Mucosa of rectum (tissue), 2 donors: ENCODE results near the gene OPCML.

Experiments used
- H3K27ac ChIP-seq, 2 donors: one replicate each; pipeline ENCODE4 v1.7.0; 2013; ENCODE audit warnings: inconsistent platforms in 2 of 2, low read depth in 2 of 2, low read length in 2 of 2
- H3K27me3 ChIP-seq, 2 donors: one replicate each; pipeline ENCODE4 v1.7.0; 2013; ENCODE audit warnings: low read length in 2 of 2; ENCODE audit not compliant: control insufficient read depth in 2 of 2, insufficient read depth in 2 of 2
- H3K36me3 ChIP-seq, 2 donors: one replicate each; pipeline ENCODE4 v1.7.0; 2013; ENCODE audit warnings: low read length in 2 of 2; ENCODE audit not compliant: control insufficient read depth in 2 of 2, insufficient read depth in 2 of 2
- H3K4me1 ChIP-seq, 2 donors: one replicate each; pipeline ENCODE4 v1.7.0; 2013; ENCODE audit warnings: low read length in 2 of 2, mild to moderate bottlenecking in 1 of 2; ENCODE audit not compliant: control insufficient read depth in 2 of 2, insufficient read depth in 2 of 2
- H3K4me3 ChIP-seq, 2 donors: one replicate each; pipeline ENCODE4 v1.7.0; 2013; ENCODE audit warnings: low read length in 2 of 2
- H3K9ac ChIP-seq, 2 donors: one replicate each; pipeline ENCODE4 v1.7.0; 2013; ENCODE audit warnings: low read length in 2 of 2, low read depth in 1 of 2, mild to moderate bottlenecking in 1 of 2
- H3K9me3 ChIP-seq, 2 donors: one replicate each; pipeline ENCODE4 v1.7.0; 2013; ENCODE audit warnings: low read length in 2 of 2; ENCODE audit not compliant: control insufficient read depth in 2 of 2
- donor health status: healthy.
- donor health status: Normal muscosa, but diverticular disease.

Gene OPCML

DNA sequence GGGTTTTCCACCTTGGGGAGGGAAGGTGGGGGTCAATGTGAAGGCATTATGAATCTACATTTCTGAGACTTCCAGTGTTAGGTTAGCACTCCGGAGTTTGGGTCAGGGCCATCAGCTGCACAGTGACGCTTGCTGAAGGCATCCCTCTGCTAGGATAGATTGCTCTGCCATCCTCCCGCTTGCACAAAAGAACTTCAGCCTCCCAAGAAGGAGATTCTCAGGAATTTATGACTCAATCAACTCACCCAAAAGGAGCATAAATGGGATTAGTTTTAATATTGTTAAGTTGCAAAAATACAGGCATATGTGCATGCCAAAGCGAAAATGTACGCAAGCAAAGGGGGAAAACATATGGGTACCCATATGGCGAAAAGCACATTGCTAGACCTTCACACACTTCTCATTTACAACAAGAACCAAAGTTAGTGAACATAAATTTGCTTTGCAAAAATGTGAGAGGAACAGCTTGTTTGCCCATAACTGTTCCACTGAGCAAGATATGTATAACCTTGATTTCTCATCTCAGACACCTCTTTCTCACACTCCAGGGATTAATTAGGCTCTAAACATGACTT is 1013.0 kb downstream of the OPCML start:
- H3K4me1 ChIP-seq = no peaks in the 10 kb centered on the region
- H3K9ac ChIP-seq = no peak overlapping the region
- no peak overlapping the region for H3K27ac ChIP-seq
- H3K4me3 ChIP-seq = no peak overlapping the region
- no peaks in the 10 kb centered on the region for H3K27me3 ChIP-seq
- H3K9me3 ChIP-seq = no peaks in the 10 kb centered on the region
- H3K36me3 ChIP-seq = no peaks in the 10 kb centered on the region

GRCh38 chr11:132504501-132505041 is 1027.7 kb downstream of the OPCML start:
- no peak overlapping the region for H3K27ac ChIP-seq
- H3K27me3 ChIP-seq = no peaks in the 10 kb centered on the region
- no peak overlapping the region for H3K4me3 ChIP-seq
- peaks cover 0 to 6% of the 10 kb centered on the region in 2 donors for H3K9me3 ChIP-seq
- no peaks in the 10 kb centered on the region for H3K4me1 ChIP-seq
- no peak overlapping the region for H3K9ac ChIP-seq
- H3K36me3 ChIP-seq = no peaks in the 10 kb centered on the region

DNA sequence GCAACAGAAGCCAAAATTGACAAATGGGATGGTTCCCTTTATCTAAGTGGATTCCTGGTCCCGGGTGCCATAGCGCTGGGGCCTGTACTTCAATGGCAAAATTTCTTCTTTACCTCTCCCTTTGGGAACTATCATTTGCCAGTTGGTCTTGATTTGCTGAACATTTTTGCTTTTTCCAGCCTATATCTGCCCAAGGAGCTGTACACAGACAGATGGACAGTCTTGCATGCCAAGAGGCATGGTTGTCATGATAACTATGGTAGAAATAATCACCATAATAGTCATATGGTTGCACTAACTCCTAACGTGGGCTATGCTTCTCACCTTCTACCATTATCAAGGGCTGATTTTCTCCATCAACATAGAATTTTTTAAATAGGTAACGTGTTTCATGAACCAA is 1030.9 kb downstream of the OPCML start:
- no peaks in the 10 kb centered on the region for H3K36me3 ChIP-seq
- no peak overlapping the region for H3K27ac ChIP-seq
- H3K9ac ChIP-seq = no peak overlapping the region
- H3K27me3 ChIP-seq = no peaks in the 10 kb centered on the region
- peaks cover 0 to 7% of the 10 kb centered on the region in 2 donors for H3K9me3 ChIP-seq
- H3K4me1 ChIP-seq = no peaks in the 10 kb centered on the region
- H3K4me3 ChIP-seq = no peak overlapping the region

DNA sequence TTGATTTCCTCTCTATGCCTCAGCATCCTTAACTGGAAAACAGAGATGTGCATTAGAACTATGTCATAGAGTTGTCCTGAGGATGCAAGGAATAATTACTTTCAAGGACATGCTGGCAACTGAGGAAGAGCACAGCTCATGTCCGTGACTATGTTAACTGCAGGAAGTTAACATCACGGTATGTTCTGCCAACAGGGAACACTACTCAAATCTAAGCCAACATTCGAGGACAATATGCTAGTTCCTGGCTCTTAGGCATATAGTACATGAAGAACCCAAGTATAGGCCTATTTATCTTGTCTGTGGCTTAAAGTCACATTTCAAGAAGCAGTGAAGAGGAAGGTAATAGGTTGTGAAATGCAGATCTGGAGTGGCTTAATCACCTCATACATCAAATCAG is 1032.6 kb downstream of the OPCML start:
- Histone ChIP-seq H3K36me3 (no peaks in the 10 kb centered on the region), H3K27ac (no peak overlapping the region), H3K9ac (no peak overlapping the region), H3K27me3 (no peaks in the 10 kb centered on the region), H3K4me1 (no peaks in the 10 kb centered on the region), H3K9me3 (peaks cover 0 to 7% of the 10 kb centered on the region in 2 donors), H3K4me3 (no peak overlapping the region)

GRCh38 chr11:132496341-132496740 is 1036.0 kb downstream of the OPCML start:
- Histone ChIP-seq H3K27ac (no peak overlapping the region), H3K36me3 (no peaks in the 10 kb centered on the region), H3K9ac (no peak overlapping the region), H3K4me1 (no peaks in the 10 kb centered on the region), H3K4me3 (no peak overlapping the region), H3K27me3 (no peaks in the 10 kb centered on the region), H3K9me3 (peaks cover 2% of the 10 kb centered on the region in 2 donors)

DNA sequence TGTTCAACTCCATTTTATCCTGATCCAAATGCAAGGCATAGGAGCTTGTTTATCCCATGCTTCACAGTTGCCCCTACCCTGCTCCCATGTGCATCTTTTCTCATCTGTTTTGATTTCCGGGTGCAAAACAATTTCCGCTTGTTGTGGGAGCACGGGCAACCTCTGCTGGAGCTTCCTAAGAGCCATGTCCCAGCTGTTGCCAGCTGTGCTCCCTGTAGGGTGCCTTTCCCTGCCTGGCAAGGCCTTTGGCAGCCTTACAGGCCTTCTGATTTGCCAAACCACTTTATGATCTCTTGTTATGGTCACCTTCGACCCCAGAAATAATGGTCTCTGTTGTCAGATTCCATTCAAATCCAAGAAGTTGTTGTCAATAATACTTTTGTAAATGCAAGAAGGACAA is 1038.5 kb downstream of the OPCML start:
- no peaks in the 10 kb centered on the region for H3K36me3 ChIP-seq
- no peaks in the 10 kb centered on the region for H3K27me3 ChIP-seq

DNA sequence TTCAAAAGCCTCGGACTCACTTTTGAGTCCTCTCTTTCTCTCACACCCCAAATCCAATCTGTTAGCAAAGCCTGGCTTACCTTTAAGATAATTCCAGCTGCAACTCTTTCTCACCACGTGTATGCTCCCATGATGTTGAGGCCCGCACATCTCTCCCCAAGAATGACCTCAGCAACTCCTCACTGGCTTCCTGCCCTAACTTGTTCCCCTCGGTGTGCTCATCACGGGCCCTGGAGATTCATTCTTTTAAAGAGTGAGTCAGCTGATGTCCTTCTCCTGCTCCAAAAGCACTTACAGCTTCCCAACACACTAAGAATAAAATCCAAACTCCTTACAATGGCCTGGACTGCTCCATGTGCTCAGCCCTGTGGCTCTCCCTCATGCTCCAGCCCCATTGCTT is 1041.3 kb downstream of the OPCML start:
- Histone ChIP-seq H3K27me3 (no peaks in the 10 kb centered on the region), H3K9me3 (peaks cover 2 to 6% of the 10 kb centered on the region in 2 donors), H3K9ac (no peak overlapping the region), H3K4me3 (no peak overlapping the region), H3K4me1 (no peaks in the 10 kb centered on the region), H3K27ac (no peak overlapping the region), H3K36me3 (no peaks in the 10 kb centered on the region)

More for the DNA sequence above, 1038.5 kb downstream of the OPCML start:
- no peak overlapping the region for H3K4me3 ChIP-seq
- no peaks in the 10 kb centered on the region for H3K4me1 ChIP-seq
- H3K9ac ChIP-seq = no peak overlapping the region
- peaks cover 0 to 2% of the 10 kb centered on the region in 2 donors for H3K9me3 ChIP-seq
- no peak overlapping the region for H3K27ac ChIP-seq

DNA sequence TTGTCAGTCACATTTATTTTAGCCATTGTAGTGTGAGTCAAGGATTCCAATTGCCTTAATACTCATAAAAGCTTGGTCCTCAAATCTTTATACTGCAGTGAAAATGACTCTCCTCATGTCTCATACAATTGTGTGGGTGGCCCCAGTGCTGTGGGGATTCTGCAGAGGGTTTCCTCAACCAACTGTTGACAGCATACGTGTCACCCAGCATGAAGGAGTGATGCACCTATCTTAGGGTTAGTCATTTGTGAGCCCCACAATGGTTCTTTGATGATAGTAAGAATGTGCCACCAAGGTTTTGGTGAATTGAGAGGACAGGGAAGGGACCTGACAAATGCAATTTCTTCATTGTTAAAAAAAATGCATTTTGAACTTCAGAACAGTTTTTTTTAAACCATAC is 1046.2 kb downstream of the OPCML start:
- Histone ChIP-seq H3K27ac (no peak overlapping the region), H3K9ac (no peak overlapping the region), H3K36me3 (no peaks in the 10 kb centered on the region), H3K27me3 (no peaks in the 10 kb centered on the region), H3K9me3 (peaks cover 2 to 7% of the 10 kb centered on the region in 2 donors), H3K4me3 (no peak overlapping the region), H3K4me1 (no peaks in the 10 kb centered on the region)

- H3K4me1 ChIP-seq = no peaks in the 10 kb centered on the region
- no peak overlapping the region for H3K4me3 ChIP-seq
- H3K27me3 ChIP-seq = no peaks in the 10 kb centered on the region
- no peaks in the 10 kb centered on the region for H3K9me3 ChIP-seq
- no peaks in the 10 kb centered on the region for H3K36me3 ChIP-seq
- no peak overlapping the region for H3K27ac ChIP-seq
- no peak overlapping the region for H3K9ac ChIP-seq
Measured at GRCh38 chr11:132475026-132475425, 1057.3 kb downstream of the OPCML start.

- Histone ChIP-seq H3K9ac (no peak overlapping the region), H3K27ac (no peak overlapping the region), H3K4me3 (no peak overlapping the region), H3K27me3 (no peaks in the 10 kb centered on the region), H3K4me1 (no peaks in the 10 kb centered on the region), H3K36me3 (no peaks in the 10 kb centered on the region), H3K9me3 (no peaks in the 10 kb centered on the region)
Measured at GRCh38 chr11:132472411-132473172, 1059.7 kb downstream of the OPCML start.
